Stimulated activated CD8-positive, alpha-beta memory T cell treated with anti-CD3 and anti-CD28 coated beads, Interleukin-12 subunit alpha, Interleukin-12 subunit beta, amount 100 ng/mL, for 24 hours (primary cell): ENCODE data around the gene SKIDA1.

Experiments
- DNase-seq: peaks from one replicate; pipeline ENCODE4 v3.0.0-alpha.2; 2020; ENCODE audit errors: extremely low read depth

Gene SKIDA1

GRCh38 chr10:21487416-21488180 is 37.9 kb downstream of the SKIDA1 start:
- DNase-seq: no peak

GRCh38 chr10:21482821-21483220 is 42.7 kb downstream of the SKIDA1 start:
- DNase-seq: no peak

GRCh38 chr10:21481407-21481806 is 44.1 kb downstream of the SKIDA1 start:
- DNase-seq: no peak

GRCh38 chr10:21479570-21480315 is 45.7 kb downstream of the SKIDA1 start:
- DNase-seq: no peak

- DNase-seq: no peak
These were observed 50.1 kb downstream of the SKIDA1 start for GRCh38 chr10:21475393-21475792.

- no peak for DNase-seq
These were observed 51.9 kb downstream of the SKIDA1 start for GRCh38 chr10:21473541-21473940.

- DNase-seq: no peak
These were observed 52.3 kb downstream of the SKIDA1 start for GRCh38 chr10:21473135-21473534.

GRCh38 chr10:21468086-21468485 is 57.4 kb downstream of the SKIDA1 start:
- DNase-seq: no peak

- no peak for DNase-seq
These were observed 57.8 kb downstream of the SKIDA1 start for GRCh38 chr10:21467633-21468032.

GRCh38 chr10:21464134-21464533 is 61.3 kb downstream of the SKIDA1 start:
- no peak for DNase-seq
